ENCODE results near the gene GPC6. TPM values are rescaled to one million over a fixed set of nuclear protein-coding genes. Genes with fewer than 3 reads are reported as not detected.

GPC6 gene
- total and polyA plus RNA-seq, 9 of the 15 experiments (the other 6 are each of a cell fraction or from before 2014, with no cell fraction given), result under 0.01 to 0.20 (median 0.01) TPM; not detected in 4

DNA sequence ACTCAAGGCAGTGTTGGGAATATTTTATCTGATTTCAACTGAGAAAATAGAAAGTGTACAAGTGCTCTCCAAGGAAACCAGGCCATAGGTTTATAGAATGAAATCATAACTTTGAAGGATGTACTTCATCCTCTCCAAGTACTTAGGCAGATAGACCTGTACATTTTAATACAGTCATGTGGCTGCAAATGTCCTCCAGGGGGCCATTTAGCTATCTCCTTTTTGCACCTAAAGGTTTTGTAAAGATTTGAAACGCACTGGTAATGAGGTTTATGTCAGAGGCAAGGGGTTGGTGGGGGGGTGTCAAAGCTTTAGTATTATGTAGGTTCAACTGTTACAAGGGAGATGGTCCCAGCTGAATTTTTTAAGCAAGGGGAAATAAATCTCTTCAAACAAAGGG is 888.4 kb downstream of the GPC6 start (continued):
- TF ChIP-seq, protein P1, sequence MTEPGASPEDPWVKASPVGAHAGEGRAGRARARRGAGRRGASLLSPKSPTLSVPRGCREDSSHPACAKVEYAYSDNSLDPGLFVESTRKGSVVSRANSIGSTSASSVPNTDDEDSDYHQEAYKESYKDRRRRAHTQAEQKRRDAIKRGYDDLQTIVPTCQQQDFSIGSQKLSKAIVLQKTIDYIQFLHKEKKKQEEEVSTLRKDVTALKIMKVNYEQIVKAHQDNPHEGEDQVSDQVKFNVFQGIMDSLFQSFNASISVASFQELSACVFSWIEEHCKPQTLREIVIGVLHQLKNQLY (CRISPR knock-in tag; conservative IDR thresholded peaks at IDR 0.05), result no peak
- TF ChIP-seq, protein P2, sequence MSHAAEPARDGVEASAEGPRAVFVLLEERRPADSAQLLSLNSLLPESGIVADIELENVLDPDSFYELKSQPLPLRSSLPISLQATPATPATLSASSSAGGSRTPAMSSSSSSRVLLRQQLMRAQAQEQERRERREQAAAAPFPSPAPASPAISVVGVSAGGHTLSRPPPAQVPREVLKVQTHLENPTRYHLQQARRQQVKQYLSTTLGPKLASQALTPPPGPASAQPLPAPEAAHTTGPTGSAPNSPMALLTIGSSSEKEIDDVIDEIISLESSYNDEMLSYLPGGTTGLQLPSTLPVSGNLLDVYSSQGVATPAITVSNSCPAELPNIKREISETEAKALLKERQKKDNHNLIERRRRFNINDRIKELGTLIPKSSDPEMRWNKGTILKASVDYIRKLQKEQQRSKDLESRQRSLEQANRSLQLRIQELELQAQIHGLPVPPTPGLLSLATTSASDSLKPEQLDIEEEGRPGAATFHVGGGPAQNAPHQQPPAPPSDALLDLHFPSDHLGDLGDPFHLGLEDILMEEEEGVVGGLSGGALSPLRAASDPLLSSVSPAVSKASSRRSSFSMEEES (CRISPR knock-in tag; IDR thresholded peaks at IDR 0.05), result no peak
- TF ChIP-seq POLR2A (conservative IDR thresholded peaks at IDR 0.05), result no peak
- no peak for TF ChIP-seq GTF2A2 (tag; IDR thresholded peaks at IDR 0.05)

DNA sequence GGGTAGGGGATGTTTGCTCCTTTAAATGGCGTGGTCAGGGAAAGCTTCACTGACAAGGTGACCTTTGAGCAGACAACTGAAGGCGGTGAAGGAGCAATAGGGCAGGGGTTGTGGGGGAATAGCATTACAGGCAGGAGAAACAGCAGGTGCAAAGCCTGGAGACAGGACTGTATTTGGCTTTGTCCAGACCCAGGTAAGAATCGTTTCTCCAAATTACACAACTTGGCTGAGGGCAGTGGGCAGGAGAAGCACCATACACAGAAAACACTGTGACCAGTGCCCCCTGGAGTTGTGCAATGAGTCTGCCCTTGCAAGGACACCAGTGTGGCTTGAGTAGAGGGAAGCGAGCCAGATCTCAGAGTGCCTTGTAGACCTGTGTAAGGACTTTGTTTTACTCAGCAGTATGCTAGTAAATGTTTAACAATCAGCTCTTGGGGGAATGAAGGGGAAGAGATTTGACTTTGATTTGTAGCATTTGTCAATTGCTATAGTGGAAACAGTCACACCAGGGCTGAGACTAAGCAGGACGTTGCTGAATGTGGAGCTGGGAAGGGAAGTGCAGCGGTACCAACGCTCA is 892.8 kb downstream of the GPC6 start:
- no peak for FAIRE-seq
- no TSS peak for BruUV-seq (replicated peaks)
- TF ChIP-seq, protein P3, sequence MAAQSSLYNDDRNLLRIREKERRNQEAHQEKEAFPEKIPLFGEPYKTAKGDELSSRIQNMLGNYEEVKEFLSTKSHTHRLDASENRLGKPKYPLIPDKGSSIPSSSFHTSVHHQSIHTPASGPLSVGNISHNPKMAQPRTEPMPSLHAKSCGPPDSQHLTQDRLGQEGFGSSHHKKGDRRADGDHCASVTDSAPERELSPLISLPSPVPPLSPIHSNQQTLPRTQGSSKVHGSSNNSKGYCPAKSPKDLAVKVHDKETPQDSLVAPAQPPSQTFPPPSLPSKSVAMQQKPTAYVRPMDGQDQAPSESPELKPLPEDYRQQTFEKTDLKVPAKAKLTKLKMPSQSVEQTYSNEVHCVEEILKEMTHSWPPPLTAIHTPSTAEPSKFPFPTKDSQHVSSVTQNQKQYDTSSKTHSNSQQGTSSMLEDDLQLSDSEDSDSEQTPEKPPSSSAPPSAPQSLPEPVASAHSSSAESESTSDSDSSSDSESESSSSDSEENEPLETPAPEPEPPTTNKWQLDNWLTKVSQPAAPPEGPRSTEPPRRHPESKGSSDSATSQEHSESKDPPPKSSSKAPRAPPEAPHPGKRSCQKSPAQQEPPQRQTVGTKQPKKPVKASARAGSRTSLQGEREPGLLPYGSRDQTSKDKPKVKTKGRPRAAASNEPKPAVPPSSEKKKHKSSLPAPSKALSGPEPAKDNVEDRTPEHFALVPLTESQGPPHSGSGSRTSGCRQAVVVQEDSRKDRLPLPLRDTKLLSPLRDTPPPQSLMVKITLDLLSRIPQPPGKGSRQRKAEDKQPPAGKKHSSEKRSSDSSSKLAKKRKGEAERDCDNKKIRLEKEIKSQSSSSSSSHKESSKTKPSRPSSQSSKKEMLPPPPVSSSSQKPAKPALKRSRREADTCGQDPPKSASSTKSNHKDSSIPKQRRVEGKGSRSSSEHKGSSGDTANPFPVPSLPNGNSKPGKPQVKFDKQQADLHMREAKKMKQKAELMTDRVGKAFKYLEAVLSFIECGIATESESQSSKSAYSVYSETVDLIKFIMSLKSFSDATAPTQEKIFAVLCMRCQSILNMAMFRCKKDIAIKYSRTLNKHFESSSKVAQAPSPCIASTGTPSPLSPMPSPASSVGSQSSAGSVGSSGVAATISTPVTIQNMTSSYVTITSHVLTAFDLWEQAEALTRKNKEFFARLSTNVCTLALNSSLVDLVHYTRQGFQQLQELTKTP (IDR thresholded peaks at IDR 0.05; ENCODE audit: low read depth in 1 of 2, partially characterized antibody in 2 of 2), result no peak
- TF ChIP-seq TSC22D4 (tag; IDR thresholded peaks at IDR 0.05) (no peak), ASH1L (IDR thresholded peaks at IDR 0.05; ENCODE audit: borderline replicate concordance, low read depth, partially characterized antibody) (no peak), SP1 (CRISPR knock-in tag; IDR thresholded peaks at IDR 0.05) (no peak)

More for the DNA sequence above, 892.8 kb downstream of the GPC6 start:
- 3% methylated on average over 5 of the region's 7 CpGs for WGBS (ENCODE audit: insufficient coverage, low coverage, missing lambda C conversion rate)
- H3K36me3 ChIP-seq (ENCODE audit: control insufficient read depth, insufficient read depth, low read length), result no peaks in the 10 kb centered on the region
- no peak overlapping the region for H3K27ac ChIP-seq (ENCODE audit: extremely low read depth, low read depth, low read length)
- in situ Hi-C loops (cut with MboI), result no loop called here
- H2AFZ ChIP-seq (ENCODE audit: low read depth, low read length), result no peak overlapping the region
- no peaks in the 10 kb centered on the region for H3K9me3 ChIP-seq (replicated peaks; ENCODE audit: control insufficient read depth, insufficient read depth, low read depth, low read length)
- H3K4me1 ChIP-seq (replicated peaks in 1 of 2; ENCODE audit: control insufficient read depth in 2 of 2, insufficient read depth in 2 of 2, low read length in 2 of 2), result no peaks in the 10 kb centered on the region
- no peaks in the 10 kb centered on the region for H3K27me3 ChIP-seq (ENCODE audit: control insufficient read depth in 2 of 2, insufficient read depth in 2 of 2, low read length in 2 of 2)
- POLR2A ChIA-PET, result no interaction called here
- H3K9ac ChIP-seq (ENCODE audit: insufficient read depth in 1 of 2, low read depth in 2 of 2, low read length in 2 of 2), result no peak overlapping the region
- H3K4me3 ChIP-seq, result no peak overlapping the region
- H4K20me1 ChIP-seq (replicated peaks; ENCODE audit: control insufficient read depth, insufficient read depth, low read length), result no peaks in the 10 kb centered on the region
- no peaks in the 10 kb centered on the region for H3K9me1 ChIP-seq (ENCODE audit: control insufficient read depth, insufficient read depth, low read length)
- H3K4me2 ChIP-seq (ENCODE audit: insufficient read depth, low read length), result no peak overlapping the region
- H3K79me2 ChIP-seq (ENCODE audit: control insufficient read depth, insufficient read depth, low read length), result no peaks in the 10 kb centered on the region
- DNase-seq (ENCODE audit: extremely low read depth in 1 of 4, low spot score in 3 of 4) (no peak), ATAC-seq (no peak)
- CTCF ChIA-PET (ENCODE audit: low intra/inter-chr PET ratio), result no interaction called here
- intact Hi-C loops (cut with micrococcal nuclease), result no loop called here
